Endodermal cell (in vitro differentiated cells): Measurements from ENCODE around the gene PIWIL4. TPM values are rescaled to one million over a fixed set of nuclear protein-coding genes. Genes with fewer than 3 reads are reported as not detected.

Source experiments
- DNase-seq: peaks from one replicate; pipeline ENCODE4 v3.0.0-alpha.2; 2017
- H3K27ac ChIP-seq: 2 replicates; pipeline ENCODE4 v1.5.1; 2013; ENCODE audit warnings: mild to moderate bottlenecking, low read depth, low read length, moderate library complexity
- H3K27me3 ChIP-seq: 2 replicates; pipeline ENCODE4 v1.6.1; 2013; ENCODE audit warnings: mild to moderate bottlenecking, low read length, moderate library complexity; ENCODE audit not compliant: insufficient read depth, control insufficient read depth, poor library complexity, severe bottlenecking
- H3K36me3 ChIP-seq: 2 replicates; pipeline ENCODE4 v1.7.0; 2013; ENCODE audit warnings: mild to moderate bottlenecking, low read length, moderate library complexity; ENCODE audit not compliant: control insufficient read depth, insufficient read depth
- H3K4me1 ChIP-seq: one replicate; pipeline ENCODE4 v1.7.0; 2013; ENCODE audit warnings: low read length; ENCODE audit not compliant: control insufficient read depth, insufficient read depth
- H3K4me3 ChIP-seq: 2 replicates; pipeline ENCODE4 v1.5.1; 2013; ENCODE audit warnings: mild to moderate bottlenecking, low read length, moderate library complexity
- H3K9ac ChIP-seq: 2 replicates; pipeline ENCODE4 v1.6.1; 2013; ENCODE audit warnings: mild to moderate bottlenecking, low read length, moderate library complexity; ENCODE audit not compliant: poor library complexity, severe bottlenecking; ENCODE audit errors: extremely low read depth
- H3K9me3 ChIP-seq: 2 replicates; pipeline ENCODE4 v1.6.1; 2013; ENCODE audit warnings: mild to moderate bottlenecking, low read length, moderate library complexity; ENCODE audit not compliant: control insufficient read depth
- H3K27ac Mint-ChIP-seq: 2 replicates; pipeline ENCODE4 v1.8.0; 2020; ENCODE audit warnings: mixed read lengths
- H3K27me3 Mint-ChIP-seq: 2 replicates; pipeline ENCODE4 v1.8.0; 2021; ENCODE audit warnings: mild to moderate bottlenecking, mixed read lengths; ENCODE audit not compliant: insufficient read depth
- H3K36me3 Mint-ChIP-seq: 2 replicates; pipeline ENCODE4 v1.8.0; 2020; ENCODE audit warnings: low read depth, mixed read lengths
- H3K4me1 Mint-ChIP-seq: 2 replicates; pipeline ENCODE4 v1.8.0; 2020; ENCODE audit warnings: mixed read lengths
- H3K4me3 Mint-ChIP-seq: 2 replicates; pipeline ENCODE4 v1.8.0; 2020; ENCODE audit warnings: mild to moderate bottlenecking, moderate library complexity, mixed read lengths
- H3K9me3 Mint-ChIP-seq: 2 replicates; pipeline ENCODE4 v1.8.0; 2020; ENCODE audit warnings: mild to moderate bottlenecking, mixed read lengths
- WGBS, 2 experiments: methylation state at CpG; one replicate each; pipeline versions ENCODE4 v1.1.5 to v1.1.7; 2013; ENCODE audit warnings: missing lambda C conversion rate in 2 of 2, mixed read lengths in 1 of 2; ENCODE audit not compliant: insufficient coverage in 1 of 2, insufficient read length in 1 of 2; 5-methylcytosine and 5-hydroxymethylcytosine counted together
- total RNA-seq, 2 donors: library from RNA; stranded (reverse); fragmentation: NEBNext Ultra II Directional in 1 of 2; extraction: Animal tissue kit (Norgen Biotek cat#: 25700) in 1 of 2; gene quantifications; 2 replicates in 1 of 2; 3 replicates in 1 of 2; pipeline ENCODE4 v1.2.1, GENCODE V29; 2021
- TF ChIP-seq, protein P1 (sequence below): fragments of 200-600 bp; sonication (generic); conservative IDR thresholded peaks from 2 replicates; pipeline ENCODE4 v1.5.0; 2021; ENCODE audit warnings: antibody characterized with exemption, mild to moderate bottlenecking

PIWIL4 gene
- total RNA-seq, 2 donors from 2014 or later: 0.24 to 0.82 TPM

DNA sequence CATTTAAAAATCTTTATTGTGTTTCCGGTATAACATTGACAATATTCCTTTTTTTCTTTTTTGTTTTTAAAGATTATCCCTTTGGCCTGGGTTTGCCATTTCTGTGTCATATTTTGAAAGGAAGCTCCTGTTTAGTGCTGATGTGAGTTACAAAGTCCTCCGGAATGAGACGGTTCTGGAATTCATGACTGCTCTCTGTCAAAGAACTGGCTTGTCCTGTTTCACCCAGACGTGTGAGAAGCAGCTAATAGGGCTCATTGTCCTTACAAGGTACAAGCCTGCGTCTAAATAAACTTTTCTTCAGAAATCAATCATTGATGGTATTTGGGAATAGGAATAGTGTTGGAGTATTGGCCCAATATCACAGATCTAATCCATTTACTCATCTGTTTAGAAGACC is 19.8 kb downstream of the PIWIL4 start:
- H3K9me3 Mint-ChIP-seq: no peaks in the 10 kb centered on the region
- TF ChIP-seq, protein P1, sequence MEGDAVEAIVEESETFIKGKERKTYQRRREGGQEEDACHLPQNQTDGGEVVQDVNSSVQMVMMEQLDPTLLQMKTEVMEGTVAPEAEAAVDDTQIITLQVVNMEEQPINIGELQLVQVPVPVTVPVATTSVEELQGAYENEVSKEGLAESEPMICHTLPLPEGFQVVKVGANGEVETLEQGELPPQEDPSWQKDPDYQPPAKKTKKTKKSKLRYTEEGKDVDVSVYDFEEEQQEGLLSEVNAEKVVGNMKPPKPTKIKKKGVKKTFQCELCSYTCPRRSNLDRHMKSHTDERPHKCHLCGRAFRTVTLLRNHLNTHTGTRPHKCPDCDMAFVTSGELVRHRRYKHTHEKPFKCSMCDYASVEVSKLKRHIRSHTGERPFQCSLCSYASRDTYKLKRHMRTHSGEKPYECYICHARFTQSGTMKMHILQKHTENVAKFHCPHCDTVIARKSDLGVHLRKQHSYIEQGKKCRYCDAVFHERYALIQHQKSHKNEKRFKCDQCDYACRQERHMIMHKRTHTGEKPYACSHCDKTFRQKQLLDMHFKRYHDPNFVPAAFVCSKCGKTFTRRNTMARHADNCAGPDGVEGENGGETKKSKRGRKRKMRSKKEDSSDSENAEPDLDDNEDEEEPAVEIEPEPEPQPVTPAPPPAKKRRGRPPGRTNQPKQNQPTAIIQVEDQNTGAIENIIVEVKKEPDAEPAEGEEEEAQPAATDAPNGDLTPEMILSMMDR: no peak
- no peak for DNase-seq

DNA sequence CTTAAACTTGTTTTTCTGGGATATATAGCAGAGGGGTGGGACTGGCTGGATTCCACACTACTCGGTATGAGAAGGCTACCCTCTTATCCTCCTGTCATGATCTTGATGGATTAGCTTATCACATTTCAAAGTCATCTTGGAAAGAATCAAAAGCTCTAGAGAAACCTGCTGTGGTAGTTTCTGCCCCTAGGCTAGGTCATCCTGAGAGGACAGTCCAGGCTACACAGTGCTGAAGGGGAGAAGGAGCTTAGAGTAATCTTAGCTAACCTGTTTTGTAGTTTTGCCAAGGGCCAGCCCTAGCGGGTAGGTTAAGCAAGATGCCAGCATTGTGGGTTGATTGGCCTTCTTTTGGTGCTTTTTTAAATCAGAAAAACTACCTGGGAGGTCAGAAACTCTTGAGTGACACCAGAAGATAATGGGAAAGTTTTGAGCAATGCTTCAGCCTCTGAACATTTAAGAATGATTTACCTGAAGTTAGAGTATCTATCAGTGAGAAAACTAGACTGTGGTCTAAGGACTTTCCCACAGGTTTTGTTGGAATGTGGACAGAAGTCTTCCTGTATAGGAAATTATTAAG is 21.3 kb downstream of the PIWIL4 start:
- Histone ChIP-seq H3K4me1 (no peaks in the 10 kb centered on the region), H3K36me3 (no peaks in the 10 kb centered on the region), H3K27me3 (peaks cover 5% of the 10 kb centered on the region), H3K9me3 (no peaks in the 10 kb centered on the region), H3K27ac (no peak overlapping the region), H3K9ac (no peak overlapping the region), H3K4me3 (no peak overlapping the region)
- Mint-ChIP-seq H3K27ac (no peak overlapping the region), H3K9me3 (no peaks in the 10 kb centered on the region), H3K27me3 (peaks cover 12% of the 10 kb centered on the region), H3K4me3 (no peak overlapping the region), H3K36me3 (no peaks in the 10 kb centered on the region), H3K4me1 (peaks cover 4% of the 10 kb centered on the region)
- TF ChIP-seq, protein P1: no peak
- 52 to 78% methylated on average over 2 of the region's 2 CpGs for WGBS, 2 experiments
- DNase-seq: no peak

More for the DNA sequence above, 19.8 kb downstream of the PIWIL4 start:
- Histone ChIP-seq H3K36me3 (no peaks in the 10 kb centered on the region), H3K4me1 (peaks cover 3% of the 10 kb centered on the region), H3K4me3 (no peak overlapping the region), H3K9me3 (no peaks in the 10 kb centered on the region), H3K27ac (no peak overlapping the region), H3K27me3 (peaks cover 5% of the 10 kb centered on the region), H3K9ac (no peak overlapping the region)
- H3K27ac Mint-ChIP-seq: no peak overlapping the region
- H3K36me3 Mint-ChIP-seq: no peaks in the 10 kb centered on the region
- H3K27me3 Mint-ChIP-seq: peaks cover 15% of the 10 kb centered on the region
- 78 to 90% methylated on average over 4 to 5 of the region's 5 CpGs for WGBS, 2 experiments
- peaks cover 6% of the 10 kb centered on the region for H3K4me1 Mint-ChIP-seq
- H3K4me3 Mint-ChIP-seq: no peak overlapping the region

DNA sequence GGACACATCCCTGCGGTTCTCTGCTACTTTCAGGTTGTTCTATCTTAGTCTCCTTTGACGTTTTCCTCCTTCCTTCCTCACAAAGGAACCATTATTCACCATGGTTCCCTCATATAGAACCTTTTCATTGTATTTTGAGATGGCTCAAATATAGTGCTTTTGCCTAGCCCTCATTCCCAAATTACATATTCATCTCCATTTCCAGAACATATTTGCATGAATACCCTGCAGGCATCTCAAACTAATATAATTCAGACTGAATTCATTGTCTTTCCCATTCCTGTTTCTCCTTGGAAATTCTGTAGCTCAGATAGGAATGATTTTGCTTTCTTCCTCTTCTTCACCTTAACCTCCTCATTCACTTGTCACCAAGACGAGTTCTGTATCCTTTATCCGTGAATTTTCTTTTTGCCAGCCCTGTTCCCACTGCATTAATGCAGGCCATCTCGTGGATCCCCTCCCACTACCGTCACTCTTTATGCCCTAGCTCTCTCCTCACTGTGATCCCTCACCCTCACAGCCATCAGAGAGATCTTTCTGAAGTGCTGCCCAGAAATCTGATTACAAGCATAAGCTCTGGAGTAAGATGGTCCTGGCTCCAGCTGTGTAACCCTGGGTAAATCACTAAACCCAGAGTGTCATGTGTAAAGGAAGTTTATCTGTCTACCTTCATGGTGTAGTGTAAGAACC is 23.3 kb downstream of the PIWIL4 start:
- peaks cover 12% of the 10 kb centered on the region for H3K27me3 Mint-ChIP-seq
- TF ChIP-seq, protein P1: no peak
- 77 to 92% methylated on average over 5 to 6 of the region's 6 CpGs for WGBS, 2 experiments

More for the DNA sequence above, 23.3 kb downstream of the PIWIL4 start:
- H3K27ac ChIP-seq: no peak overlapping the region
- no peak overlapping the region for H3K4me3 ChIP-seq
- Mint-ChIP-seq H3K36me3 (no peaks in the 10 kb centered on the region), H3K4me1 (peaks cover 4% of the 10 kb centered on the region), H3K27ac (no peak overlapping the region), H3K9me3 (no peaks in the 10 kb centered on the region), H3K4me3 (no peak overlapping the region)
- H3K9ac ChIP-seq: no peak overlapping the region
- no peak for DNase-seq
- H3K9me3 ChIP-seq: no peaks in the 10 kb centered on the region
- H3K27me3 ChIP-seq: peaks cover 5% of the 10 kb centered on the region
- no peaks in the 10 kb centered on the region for H3K4me1 ChIP-seq
- H3K36me3 ChIP-seq: no peaks in the 10 kb centered on the region
